Measurements from ENCODE around the gene PDLIM5.
"Not testable (repeated sequence)": the region's sequence is repeated elsewhere in the genome, so short reads cannot be mapped to it uniquely, and the experiment has no call there.

PDLIM5 gene

DNA sequence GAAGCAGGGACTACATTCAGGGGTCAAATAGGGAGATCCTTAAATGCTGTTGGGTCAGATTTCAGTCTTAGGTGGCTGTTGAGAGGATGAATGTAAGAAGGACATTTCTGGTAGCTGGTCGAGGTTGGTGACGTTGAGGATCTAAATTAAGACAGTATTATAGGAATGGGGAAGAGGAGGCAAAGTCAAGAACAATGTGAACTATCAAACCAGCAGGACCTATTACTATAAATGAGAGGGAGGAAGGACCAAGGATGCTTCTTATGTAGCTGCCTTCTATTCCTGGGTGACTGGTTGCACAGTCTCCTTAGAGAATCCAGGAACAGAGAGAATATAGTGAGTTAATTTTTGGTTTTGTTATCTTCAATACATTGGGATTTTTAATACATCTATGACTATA lies 187.6 kb downstream of the PDLIM5 start:
- no peak for DNase-seq (ENCODE audit: low read depth in 2 of 3, low spot score in 1 of 3)

DNA sequence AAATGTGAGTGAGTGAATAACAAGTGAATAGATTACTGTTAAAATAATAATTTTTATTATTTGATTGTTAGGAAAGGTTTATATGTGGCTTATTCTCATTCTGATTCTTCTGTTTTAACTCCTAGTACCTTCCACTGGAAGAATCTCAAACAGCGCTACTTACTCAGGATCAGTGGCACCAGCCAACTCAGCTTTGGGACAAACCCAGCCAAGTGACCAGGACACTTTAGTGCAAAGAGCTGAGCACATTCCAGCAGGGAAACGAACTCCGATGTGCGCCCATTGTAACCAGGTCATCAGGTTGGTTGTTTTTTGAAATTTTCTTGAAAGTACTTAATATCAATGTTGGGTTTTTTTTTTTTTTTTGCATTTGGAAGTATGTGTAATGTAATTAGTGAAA lies 188.4 kb downstream of the PDLIM5 start:
- DNase-seq (ENCODE audit: low read depth in 2 of 3, low spot score in 1 of 3): no peak

DNA sequence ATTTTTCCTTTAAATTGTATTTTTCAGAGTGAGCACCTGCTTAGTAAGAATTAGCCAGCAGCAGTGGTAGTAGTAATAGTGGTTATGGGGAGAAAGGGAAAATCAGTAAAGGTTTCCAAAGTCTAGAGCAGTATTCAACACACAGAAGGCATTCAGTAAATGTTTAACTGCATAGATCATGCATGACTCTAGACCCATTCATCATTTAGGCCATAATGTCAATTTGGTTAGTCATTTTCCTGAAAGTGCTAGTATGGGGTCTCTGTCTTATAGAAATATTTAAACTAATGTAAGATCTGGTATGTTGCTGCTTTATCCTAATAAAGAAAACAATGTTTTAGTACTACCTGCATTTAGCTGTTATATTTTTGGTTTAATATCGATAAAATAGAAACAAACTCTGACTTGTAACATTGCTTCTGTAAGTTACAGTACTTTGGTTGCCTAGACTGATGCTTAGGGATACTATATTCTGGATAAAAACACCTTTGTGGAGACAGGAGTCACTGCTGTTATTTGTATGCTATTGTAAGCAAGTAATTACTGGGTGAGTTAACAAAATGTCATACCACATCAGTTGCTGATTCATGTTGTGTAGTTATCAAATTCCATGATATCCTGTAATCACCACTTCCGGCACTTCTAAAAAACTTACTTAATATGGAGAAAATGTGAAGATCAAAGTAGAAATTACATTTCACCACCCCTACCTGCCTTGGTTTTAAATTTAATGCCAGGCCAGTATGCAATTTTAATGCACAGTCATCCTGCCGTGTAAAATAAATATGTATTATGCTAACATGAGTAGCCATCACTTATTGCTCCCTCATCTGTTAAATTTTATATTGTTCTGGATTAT lies 190.2 kb downstream of the PDLIM5 start:
- no peak for DNase-seq (ENCODE audit: low read depth in 2 of 3, low spot score in 1 of 3)

DNA sequence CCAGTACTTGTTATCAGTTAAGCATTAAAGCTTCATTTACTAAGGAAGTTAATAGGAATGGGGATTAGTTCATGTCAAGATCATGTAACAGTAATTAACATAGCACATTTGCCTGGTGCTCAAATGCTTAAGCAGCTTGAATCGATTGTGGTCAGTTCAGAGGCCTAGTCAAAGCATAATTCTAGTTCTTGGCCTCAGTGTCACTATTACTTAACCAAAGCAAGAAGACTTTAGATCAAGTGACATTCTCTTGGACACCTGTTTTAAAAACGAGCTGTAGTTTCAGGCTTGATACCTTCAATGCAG lies 190.8 kb downstream of the PDLIM5 start:
- no peak for DNase-seq (ENCODE audit: low read depth in 2 of 3, low spot score in 1 of 3)

DNA sequence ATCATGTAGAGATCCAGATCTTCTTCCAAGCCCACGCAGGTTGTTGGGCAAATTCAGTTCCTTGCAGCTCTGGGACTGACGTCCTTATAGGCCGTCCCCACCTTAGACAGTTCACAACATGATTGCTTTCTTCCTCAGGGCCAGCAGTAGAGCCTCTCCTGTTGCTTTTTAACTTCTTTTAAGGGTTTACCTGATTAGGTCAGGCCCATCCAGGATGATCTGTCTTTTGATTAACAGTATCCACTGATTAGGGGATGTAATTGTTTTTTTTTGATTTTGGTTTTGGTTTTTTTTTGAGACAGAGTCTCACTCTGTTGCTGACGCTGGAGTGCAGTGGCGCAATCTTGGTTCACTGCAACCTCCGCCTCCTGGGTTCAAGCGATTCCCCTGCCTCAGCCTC lies 197.0 kb downstream of the PDLIM5 start:
- DNase-seq (ENCODE audit: low read depth in 2 of 3, low spot score in 1 of 3): no peak

DNA sequence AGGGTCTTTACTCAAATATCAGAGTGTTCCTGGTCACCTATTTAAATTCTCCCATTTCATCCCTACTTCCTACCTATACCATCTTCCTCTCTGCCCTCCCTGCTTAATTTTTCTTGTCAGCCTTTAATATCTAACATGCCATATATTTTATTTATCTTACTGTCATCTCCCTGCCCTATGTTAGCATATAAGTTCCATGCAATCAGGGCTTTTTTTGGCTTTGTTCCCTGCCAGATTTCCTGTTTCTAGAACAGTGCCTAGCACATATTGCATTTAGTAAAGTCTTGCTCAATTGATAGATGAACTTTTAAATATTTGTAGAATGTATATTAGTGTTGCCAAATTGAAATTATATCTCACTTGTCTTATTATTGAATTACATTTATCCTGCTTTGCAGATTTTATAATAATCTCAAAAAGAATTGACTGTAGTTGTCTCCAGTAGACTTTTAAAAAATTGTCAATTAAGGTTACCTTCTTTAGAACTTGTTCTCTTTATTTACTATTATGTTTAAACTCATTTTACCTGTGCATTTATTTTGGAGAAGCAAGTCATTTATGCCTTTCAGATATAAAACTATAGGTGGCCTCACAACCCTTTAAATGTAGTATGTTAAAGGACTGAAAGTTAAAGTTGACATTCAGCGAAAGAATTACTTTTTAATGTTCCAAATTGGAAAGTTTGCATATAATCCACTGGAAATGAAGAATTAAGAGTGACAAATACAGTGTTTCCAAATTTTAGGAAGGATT lies 197.8 kb downstream of the PDLIM5 start:
- no peak for DNase-seq (ENCODE audit: low read depth in 2 of 3, low spot score in 1 of 3)

DNA sequence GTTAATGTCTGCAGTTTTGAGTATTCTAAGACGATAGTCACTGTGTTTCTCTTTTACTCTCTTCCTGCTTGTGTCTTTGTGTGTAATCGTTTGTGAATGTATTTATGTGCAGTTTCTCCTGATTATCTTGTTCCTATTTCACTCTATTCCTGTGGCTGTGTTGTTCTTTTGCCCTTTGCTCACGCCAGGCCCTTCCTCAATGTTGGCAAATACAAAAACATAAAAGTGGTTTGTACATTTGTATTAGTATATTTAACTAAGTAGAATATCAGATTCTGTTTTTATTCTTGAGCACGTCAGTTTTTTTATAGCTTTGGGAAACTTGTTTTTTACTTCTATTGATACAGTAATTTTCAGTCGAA lies 198.4 kb downstream of the PDLIM5 start:
- no peak for DNase-seq (ENCODE audit: low read depth in 2 of 3, low spot score in 1 of 3)

DNA sequence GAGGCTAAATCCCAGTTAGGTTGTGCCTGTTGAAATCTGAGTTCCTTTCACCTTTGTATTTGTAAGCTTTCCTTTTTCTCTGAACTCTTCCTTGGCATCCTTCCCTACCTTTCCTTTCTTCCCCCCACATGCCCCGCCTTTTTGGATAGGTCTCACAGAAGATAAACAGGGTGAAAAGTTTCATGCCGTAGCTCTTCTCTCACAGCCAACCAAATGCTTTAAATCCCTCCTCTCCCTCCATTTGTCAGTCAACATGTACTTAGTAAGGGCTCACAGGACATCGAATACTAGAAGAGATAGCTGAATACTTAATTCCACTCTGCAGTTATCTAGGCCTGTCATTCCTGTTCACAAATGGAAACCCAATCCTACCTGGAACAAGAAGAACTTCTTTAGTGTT lies 198.9 kb downstream of the PDLIM5 start:
- no peak for DNase-seq (ENCODE audit: low read depth in 2 of 3, low spot score in 1 of 3)

DNA sequence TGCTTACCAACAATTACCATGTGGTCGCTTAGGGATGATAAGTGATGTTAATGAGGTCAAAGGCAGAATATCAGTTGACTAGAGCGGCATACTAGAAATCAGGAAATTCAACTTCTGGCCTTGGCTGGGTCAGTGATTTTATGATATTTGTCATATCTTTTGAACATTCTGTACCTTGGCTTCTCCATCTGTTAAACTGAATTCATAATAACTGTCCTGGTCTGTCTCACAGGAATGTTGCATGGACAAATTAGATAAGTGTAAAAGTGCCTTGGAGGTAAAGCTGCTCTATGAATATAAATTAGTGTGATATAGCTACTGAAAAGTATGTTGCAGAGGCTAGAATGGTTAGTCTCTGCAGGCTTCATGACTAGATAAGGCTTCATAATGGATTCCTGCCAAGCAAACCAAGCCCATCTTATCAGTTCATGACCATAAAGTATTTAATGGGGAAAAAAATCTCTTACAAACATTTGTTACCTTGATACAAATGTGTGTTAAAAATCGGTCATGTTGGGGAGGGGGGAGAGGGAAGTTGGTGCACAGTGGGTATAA lies 201.4 kb downstream of the PDLIM5 start:
- no peak for DNase-seq (ENCODE audit: low read depth in 2 of 3, low spot score in 1 of 3)

DNA sequence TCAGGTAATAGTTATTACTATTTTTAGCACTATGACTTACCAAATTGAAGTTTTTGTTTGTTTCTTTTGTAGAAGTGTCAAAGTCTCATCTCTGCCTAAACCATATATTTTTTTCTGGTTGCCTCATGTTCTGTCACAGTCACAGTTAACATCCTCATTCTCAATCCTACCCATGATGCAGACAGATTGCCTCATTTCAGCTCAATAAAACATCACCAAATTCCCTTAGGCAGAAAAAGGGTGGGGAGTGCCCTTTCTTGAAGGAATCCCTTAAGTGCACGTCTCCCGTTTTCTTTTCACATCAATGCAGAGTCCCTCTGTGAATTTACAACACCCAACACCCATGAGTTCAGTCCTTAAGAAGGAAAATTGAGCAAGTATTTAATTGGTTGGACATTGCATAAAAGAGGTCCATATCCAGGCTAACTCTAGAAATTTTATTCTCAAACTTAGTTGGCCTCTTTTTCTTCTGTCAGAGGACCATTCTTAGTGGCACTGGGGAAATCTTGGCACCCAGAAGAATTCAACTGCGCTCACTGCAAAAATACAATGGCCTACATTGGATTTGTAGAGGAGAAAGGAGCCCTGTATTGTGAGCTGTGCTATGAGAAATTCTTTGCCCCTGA lies 202.4 kb downstream of the PDLIM5 start:
- DNase-seq (ENCODE audit: low read depth in 2 of 3, low spot score in 1 of 3): no peak

DNA sequence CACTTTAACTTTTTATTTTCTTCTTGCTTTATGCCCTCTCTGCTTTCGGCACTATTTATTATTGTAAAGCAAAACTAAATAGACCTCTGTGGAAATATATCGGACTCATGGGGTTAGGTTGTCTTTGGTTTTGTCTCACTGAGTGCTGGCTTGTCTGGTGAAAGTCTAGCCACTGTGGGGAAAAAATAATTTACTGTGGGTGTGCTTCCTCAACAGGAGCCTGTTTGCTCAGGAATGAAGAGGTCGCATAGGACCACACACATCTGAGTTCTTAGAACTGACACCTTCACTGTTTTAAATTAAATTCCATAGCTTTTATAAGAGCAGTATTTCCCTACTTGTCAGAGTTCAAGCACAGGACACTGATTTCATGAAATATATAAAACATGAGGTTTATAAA lies 203.0 kb downstream of the PDLIM5 start:
- DNase-seq (ENCODE audit: low read depth in 2 of 3, low spot score in 1 of 3): no peak

DNA sequence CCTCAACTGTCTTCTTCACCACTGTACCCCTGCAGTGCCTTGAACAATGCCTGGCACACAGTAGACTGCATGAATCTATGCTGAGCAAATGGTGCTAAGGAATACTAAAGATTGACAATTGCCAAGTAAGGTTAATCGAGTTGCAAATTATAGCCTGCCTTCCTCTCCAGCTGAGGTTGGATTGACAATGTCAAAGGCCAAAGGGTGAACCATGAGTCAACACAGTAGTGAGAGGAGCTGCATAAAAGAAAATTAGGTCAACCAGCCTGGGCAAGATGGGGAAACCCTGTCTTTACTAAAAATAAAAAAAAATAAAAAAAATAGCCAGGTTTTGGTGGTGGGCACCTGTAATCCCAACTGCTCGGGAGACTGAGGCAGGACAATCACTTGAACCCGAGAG lies 208.9 kb downstream of the PDLIM5 start:
- DNase-seq (ENCODE audit: low read depth in 2 of 3, low spot score in 1 of 3): no peak

DNA sequence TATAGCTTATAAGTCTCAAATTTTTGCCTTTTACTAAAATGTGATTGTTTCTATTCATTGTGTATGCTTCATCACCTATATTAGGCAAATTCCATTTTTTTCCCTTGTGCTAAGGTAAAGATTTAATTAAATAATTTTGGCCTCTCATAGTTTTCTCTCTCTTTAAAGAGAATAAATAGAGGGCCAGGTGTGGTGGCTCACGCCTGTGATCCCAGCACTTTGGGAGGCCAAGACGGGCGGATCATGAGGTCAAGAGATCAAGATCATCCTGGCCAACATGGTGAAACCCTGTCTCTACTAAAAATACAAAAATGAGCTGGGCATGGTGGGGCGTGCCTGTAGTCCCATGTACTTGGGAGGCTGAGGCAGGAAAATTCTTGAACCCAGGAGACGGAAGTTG lies 213.3 kb downstream of the PDLIM5 start:
- not testable (repeated sequence) for DNase-seq (ENCODE audit: low read depth in 2 of 3, low spot score in 1 of 3)

DNA sequence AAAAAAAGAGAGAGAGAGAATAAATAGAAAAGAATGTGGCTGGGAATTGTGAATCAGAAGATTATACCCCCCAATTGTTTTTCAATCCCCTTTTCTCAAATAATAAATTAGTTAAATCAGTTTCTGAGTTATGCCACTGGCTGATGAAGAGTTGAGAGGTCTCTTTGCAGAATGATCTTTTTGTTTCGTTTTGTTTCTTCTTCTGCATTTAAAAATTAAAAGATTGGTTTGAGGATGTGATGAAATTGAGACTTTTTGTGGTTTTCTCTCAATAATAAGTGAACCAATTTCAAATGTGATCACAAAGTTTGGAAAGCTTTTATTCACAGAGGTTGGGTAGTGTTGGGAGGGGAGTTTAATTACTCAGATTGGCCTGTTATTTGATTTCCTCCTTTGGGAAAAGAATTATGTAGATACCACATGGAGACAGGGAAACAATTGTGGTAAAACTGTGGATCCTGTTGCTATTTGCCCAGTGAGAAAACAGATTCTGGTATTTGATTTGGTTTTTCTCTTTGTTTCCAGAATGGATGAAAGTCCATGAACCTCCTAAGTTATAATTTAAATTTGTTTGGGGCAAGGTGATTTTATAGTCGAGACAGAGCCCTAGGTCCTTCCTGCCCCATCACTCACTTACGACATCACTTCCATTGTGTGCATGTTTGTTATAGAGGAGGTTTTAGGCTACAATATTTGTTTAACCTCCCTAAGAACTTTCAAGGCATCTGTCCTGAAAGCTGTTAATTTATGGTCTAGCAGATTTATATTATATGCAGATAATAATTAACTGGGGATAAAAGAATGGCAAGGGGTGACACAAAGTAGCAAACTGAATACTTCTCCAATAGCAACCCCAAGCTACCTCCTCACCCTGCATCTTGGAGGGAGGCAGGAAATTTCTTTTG lies 214.0 kb downstream of the PDLIM5 start:
- DNase-seq (ENCODE audit: low read depth in 2 of 3, low spot score in 1 of 3): no peak

DNA sequence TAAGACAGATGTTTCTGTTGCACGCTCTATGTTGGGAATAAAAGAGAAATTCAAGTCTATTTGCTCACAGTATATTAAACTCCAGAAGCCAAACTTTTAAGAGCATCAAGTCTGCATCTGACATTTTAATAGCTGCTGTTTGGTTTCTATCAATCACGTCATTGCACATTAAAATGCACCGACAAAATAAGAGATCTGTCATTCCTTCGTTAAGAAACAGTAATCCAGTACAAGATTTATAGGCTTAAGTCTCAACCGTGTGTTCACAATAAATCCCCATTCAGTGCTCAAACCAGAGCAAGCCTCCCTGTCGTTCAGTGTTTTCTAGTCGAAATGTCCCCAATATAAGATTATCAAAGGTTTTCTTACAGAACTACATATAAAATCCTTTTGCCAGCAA lies 217.0 kb downstream of the PDLIM5 start:
- no peak for DNase-seq (ENCODE audit: low read depth in 2 of 3, low spot score in 1 of 3)

DNA sequence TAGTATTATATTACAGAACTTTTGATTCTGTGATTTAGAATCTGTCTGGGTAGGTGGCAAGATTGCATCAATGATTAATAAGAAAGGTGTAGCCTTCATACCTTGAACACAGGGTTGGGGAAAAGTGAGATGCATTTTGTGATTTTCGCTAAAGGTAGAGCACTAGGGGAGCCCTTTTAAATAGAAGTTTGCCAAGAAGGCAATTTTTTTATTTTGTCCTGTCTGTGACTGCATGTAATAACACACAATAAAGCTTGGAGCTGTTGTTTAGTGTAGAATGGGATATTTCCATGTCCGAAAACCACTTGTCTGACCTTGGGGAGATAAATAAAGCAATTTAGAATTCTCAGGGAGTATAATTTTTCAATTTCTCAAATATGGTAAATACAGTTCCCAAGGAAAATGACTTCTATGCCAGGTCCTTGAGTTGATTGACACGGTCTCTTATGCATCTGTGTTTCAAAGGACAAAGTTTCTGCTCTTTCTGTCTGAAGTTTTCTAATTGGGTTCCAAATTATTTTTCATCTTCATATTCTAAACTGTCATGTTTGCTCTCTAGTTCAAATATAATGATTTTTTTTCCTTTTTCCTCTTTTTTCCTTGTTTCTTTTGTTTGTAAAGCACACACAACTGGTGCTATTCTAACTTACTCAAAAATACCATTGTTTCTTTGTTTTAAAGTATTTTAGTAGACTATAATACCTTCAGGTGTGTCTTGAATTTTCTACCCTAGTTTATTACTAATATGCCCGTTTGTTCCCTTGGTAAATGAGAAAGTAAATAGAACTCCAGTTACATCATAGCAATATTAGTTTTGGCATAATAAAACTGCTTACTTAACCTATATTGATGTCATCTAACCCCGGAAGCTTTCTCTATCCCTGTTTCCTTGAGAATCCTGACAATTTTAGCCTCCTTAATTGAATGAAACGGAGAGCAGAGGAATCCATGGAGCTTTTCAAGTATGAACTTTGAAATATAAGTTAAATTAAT lies 218.2 kb downstream of the PDLIM5 start:
- DNase-seq (ENCODE audit: low read depth in 2 of 3, low spot score in 1 of 3): no peak

DNA sequence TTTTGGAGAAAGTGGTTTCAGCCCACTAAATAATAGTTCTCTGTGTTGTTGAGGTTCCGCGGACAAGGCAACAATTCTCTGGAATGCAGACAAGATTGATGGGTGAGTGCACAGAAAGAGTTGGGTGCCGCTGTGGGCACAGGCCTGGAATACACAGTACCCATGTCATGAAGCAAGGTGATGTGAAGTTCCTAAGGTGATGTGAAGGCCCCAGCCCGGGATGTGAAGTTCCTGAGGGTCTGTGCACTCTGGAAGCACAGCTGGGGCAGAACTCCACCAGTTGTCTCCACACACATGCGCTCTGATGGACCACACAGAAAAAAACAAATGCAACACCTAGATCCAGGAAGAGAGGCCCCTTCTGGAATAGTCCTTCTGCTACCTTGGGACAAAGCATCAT lies 219.4 kb downstream of the PDLIM5 start:
- no peak for DNase-seq (ENCODE audit: low read depth in 2 of 3, low spot score in 1 of 3)

DNA sequence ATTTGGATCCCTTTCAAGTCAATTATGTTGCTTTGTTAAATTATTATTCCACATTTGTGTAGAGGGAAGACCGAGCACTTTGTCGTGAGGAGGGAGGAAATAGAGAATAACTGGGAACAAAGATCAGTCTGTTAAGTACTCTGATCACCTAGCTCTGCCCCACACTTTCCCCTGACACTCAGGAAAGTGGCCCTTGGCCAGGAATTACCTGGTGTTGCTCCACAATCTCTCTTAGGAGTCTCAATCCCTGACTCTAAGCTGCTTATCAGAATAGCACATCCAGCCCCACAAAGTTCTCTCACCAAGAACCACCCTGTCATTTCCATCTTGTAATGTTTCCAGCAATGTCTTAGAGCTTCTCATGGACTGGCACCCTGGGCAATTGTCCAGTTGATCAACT lies 222.2 kb downstream of the PDLIM5 start:
- DNase-seq (ENCODE audit: low read depth in 2 of 3, low spot score in 1 of 3): no peak

DNA sequence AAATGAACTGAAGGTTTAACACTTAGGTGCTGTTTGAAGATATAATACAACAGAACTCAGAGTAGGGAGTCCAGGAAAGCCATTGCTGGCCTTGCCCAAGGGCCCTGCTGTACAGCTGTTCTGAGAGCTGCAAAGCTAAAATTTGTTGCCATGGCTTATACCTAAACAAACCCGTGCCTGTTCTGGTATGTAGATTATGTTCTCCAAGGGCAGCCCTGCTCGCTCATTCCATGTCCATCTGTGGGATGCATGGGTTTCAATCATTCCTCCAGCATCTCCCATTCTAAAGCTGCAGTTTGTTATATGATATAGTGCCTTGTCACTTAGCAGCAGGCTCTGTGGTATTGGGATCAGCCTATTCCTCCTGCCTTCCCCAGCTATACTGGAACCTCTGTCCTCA lies 225.2 kb downstream of the PDLIM5 start:
- DNase-seq (ENCODE audit: low read depth in 2 of 3, low spot score in 1 of 3): no peak

DNA sequence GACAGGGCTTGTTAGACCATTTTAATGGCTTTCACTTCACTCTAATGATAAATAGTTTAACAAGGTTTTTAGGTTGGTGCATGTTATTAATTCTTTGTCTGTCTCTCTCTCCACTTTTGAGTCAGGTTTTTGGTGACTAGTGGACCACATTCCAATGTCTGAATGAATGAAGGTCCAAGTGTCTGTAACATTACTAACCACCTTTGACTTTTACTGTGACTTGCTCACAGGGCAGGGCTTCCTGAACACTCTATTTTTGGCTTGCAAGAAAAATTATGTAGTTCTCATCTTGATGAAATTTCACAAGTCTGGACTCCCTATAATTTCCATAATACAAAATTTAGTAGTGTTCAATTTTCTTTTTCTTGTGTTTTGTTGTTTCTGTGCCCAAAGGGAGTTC lies 227.2 kb downstream of the PDLIM5 start:
- DNase-seq (ENCODE audit: low read depth in 2 of 3, low spot score in 1 of 3): no peak

Data from stimulated activated CD4-positive, alpha-beta T cell treated with anti-CD3 and anti-CD28 coated beads, Interleukin-12 subunit alpha, Interleukin-12 subunit beta, amount 100 ng/mL, for 48 hours (primary cell).